IMR-90 (cell line): Measurements from ENCODE around the gene GLDC. TPM values are rescaled to one million over a fixed set of nuclear protein-coding genes. Genes with fewer than 3 reads are reported as not detected.

Experiments
- ATAC-seq: fragments of 200-7000 bp; cut with Tn5 transposase; 2 replicates; pipeline ENCODE4 v1.9.1; 2020; ENCODE audit warnings: low read depth, mild to moderate bottlenecking, moderate library complexity
- BruUV-seq: library from RNA; stranded (reverse); fragments of 400-500 nt; replicated peaks from 2 replicates; lab custom pipeline; 2021; lab: Mats Ljungman, UMichigan
- CTCF ChIA-PET: fragments of 300-600 bp; formaldehyde crosslinking; extraction: SDS; loops from one replicate; lab custom pipeline; 2021; ENCODE audit warnings: antibody characterized with exemption; lab: Yijun Ruan, JAX
- POLR2A ChIA-PET: fragments of 300-600 bp; sonication (Branson Sonifier 250); formaldehyde crosslinking; loops from one replicate; lab custom pipeline; 2022; ENCODE audit warnings: antibody characterized with exemption; ENCODE audit not compliant: unreplicated experiment; lab: Charles Lee
- DNase-seq: peaks from one replicate; pipeline ENCODE4 v3.0.0; 2013
- H2AFZ ChIP-seq: replicated peaks from 2 replicates; pipeline ENCODE3; 2013; ENCODE audit warnings: low read length, mild to moderate bottlenecking; ENCODE audit not compliant: poor library complexity
- H2AK5ac ChIP-seq: 2 replicates; pipeline ENCODE4 v1.6.1; 2013; ENCODE audit warnings: low read depth, low read length, inconsistent platforms
- H2AK9ac ChIP-seq: replicated peaks from 2 replicates; pipeline ENCODE3; 2013; ENCODE audit warnings: mild to moderate bottlenecking, low read depth, low read length, moderate library complexity; ENCODE audit not compliant: poor library complexity
- H2BK120ac ChIP-seq: 2 replicates; pipeline ENCODE4 v1.6.1; 2013; ENCODE audit warnings: low read depth, low read length, inconsistent platforms
- H2BK15ac ChIP-seq: 3 replicates; pipeline ENCODE4 v1.6.1; 2013; ENCODE audit warnings: low read depth, low read length, inconsistent platforms
- H2BK20ac ChIP-seq: 2 replicates; pipeline ENCODE4 v1.6.1; 2013; ENCODE audit warnings: low read depth, mild to moderate bottlenecking, inconsistent platforms, low read length, moderate library complexity
- H2BK5ac ChIP-seq: 2 replicates; pipeline ENCODE4 v1.6.1; 2013; ENCODE audit warnings: mild to moderate bottlenecking, low read depth, low read length, inconsistent platforms; ENCODE audit not compliant: poor library complexity, severe bottlenecking
- H3K14ac ChIP-seq: replicated peaks from 2 replicates; pipeline ENCODE4 v1.6.1; 2013; ENCODE audit warnings: low read depth, low read length, inconsistent platforms
- H3K18ac ChIP-seq: 2 replicates; pipeline ENCODE4 v1.6.1; 2013; ENCODE audit warnings: low read depth, low read length, control low read depth
- H3K23ac ChIP-seq: 2 replicates; pipeline ENCODE4 v1.6.1; 2013; ENCODE audit warnings: low read depth, low read length, inconsistent platforms
- H3K27ac ChIP-seq: 2 replicates; pipeline ENCODE4 v1.5.1; 2013; ENCODE audit warnings: mild to moderate bottlenecking, control low read depth, low read length; ENCODE audit not compliant: insufficient read depth
- H3K27me3 ChIP-seq: 2 replicates; pipeline ENCODE4 v1.6.1; 2013; ENCODE audit warnings: low read length; ENCODE audit not compliant: control insufficient read depth, insufficient read depth
- H3K36me3 ChIP-seq: 2 replicates; pipeline ENCODE4 v1.6.1; 2013; ENCODE audit warnings: low read length, mixed read lengths; ENCODE audit not compliant: control insufficient read depth, insufficient read depth
- H3K4ac ChIP-seq: 2 replicates; pipeline ENCODE4 v1.6.1; 2013; ENCODE audit warnings: low read depth, low read length, inconsistent platforms
- H3K4me1 ChIP-seq: 2 replicates; pipeline ENCODE4 v1.6.1; 2013; ENCODE audit warnings: low read length, mixed read lengths; ENCODE audit not compliant: control insufficient read depth, insufficient read depth
- H3K4me2 ChIP-seq: 2 replicates; pipeline ENCODE4 v1.6.1; 2013; ENCODE audit warnings: low read depth, mild to moderate bottlenecking, control low read depth, low read length, moderate library complexity
- H3K4me3 ChIP-seq: 2 replicates; pipeline ENCODE4 v1.5.1; 2013; ENCODE audit warnings: low read depth, mild to moderate bottlenecking, control low read depth, low read length, moderate library complexity; ENCODE audit not compliant: insufficient read depth
- H3K56ac ChIP-seq: 2 replicates; pipeline ENCODE4 v1.6.1; 2013; ENCODE audit warnings: low read length, inconsistent platforms; ENCODE audit not compliant: insufficient read depth; ENCODE audit errors: extremely low read depth
- H3K79me1 ChIP-seq, 2 experiments: 2 replicates each; pipeline ENCODE4 v1.6.1; 2013; ENCODE audit warnings: low read length in 2 of 2, inconsistent platforms in 1 of 2, low read depth in 1 of 2
- H3K9ac ChIP-seq: 2 replicates; pipeline ENCODE4 v1.6.1; 2013; ENCODE audit warnings: low read depth, low read length, control low read depth
- H3K9me1 ChIP-seq: 2 replicates; pipeline ENCODE4 v1.6.1; 2013; ENCODE audit warnings: low read length, inconsistent platforms; ENCODE audit not compliant: insufficient read depth
- H3K9me3 ChIP-seq: 2 replicates; pipeline ENCODE4 v1.6.1; 2013; ENCODE audit warnings: low read length; ENCODE audit not compliant: control insufficient read depth, insufficient read depth
- H4K20me1 ChIP-seq: 2 replicates; pipeline ENCODE4 v1.6.1; 2013; ENCODE audit warnings: low read length, inconsistent platforms; ENCODE audit not compliant: insufficient read depth
- H4K5ac ChIP-seq: 2 replicates; pipeline ENCODE4 v1.6.1; 2013; ENCODE audit warnings: mild to moderate bottlenecking, low read depth, low read length, control low read depth
- H4K8ac ChIP-seq, 2 experiments: 2 replicates each; pipeline ENCODE4 v1.6.1; 2013; ENCODE audit warnings: low read depth in 2 of 2, low read length in 2 of 2, control low read depth in 1 of 2, inconsistent platforms in 1 of 2
- H4K91ac ChIP-seq: 2 replicates; pipeline ENCODE4 v1.6.1; 2013; ENCODE audit warnings: low read depth, low read length, inconsistent platforms; ENCODE audit not compliant: insufficient read depth
- BHLHE40 ChIP-seq: fragments of 150-350 bp; IDR thresholded peaks from 2 replicates; pipeline ENCODE4 v1.6.1; 2016; ENCODE audit warnings: mild to moderate bottlenecking, low read depth, low read length
- CEBPB ChIP-seq: IDR thresholded peaks from 2 replicates; pipeline ENCODE4 v1.6.1; 2012; ENCODE audit warnings: low read depth, low read length, improper control_type of control experiment
- CHD1 ChIP-seq: IDR thresholded peaks from 2 replicates; pipeline ENCODE4 v1.6.1; 2012; ENCODE audit warnings: low read depth, low read length, improper control_type of control experiment
- FOS ChIP-seq: fragments of 150-350 bp; IDR thresholded peaks from 2 replicates; pipeline ENCODE4 v1.6.1; 2016; ENCODE audit warnings: low read depth, low read length
- MAFK ChIP-seq: IDR thresholded peaks from 2 replicates; pipeline ENCODE4 v1.6.1; 2012; ENCODE audit warnings: low read depth, low read length, improper control_type of control experiment
- MAZ ChIP-seq: IDR thresholded peaks from 2 replicates; pipeline ENCODE4 v1.6.1; 2012; ENCODE audit warnings: low read depth, mild to moderate bottlenecking, low read length, improper control_type of control experiment, moderate library complexity, borderline replicate concordance
- MXI1 ChIP-seq: IDR thresholded peaks from 2 replicates; pipeline ENCODE4 v1.6.1; 2012; ENCODE audit warnings: low read depth, mild to moderate bottlenecking, low read length, moderate library complexity, borderline replicate concordance
- NFE2L2 ChIP-seq: fragments of 150-350 bp; IDR thresholded peaks from 2 replicates; pipeline ENCODE4 v1.6.1; 2016; ENCODE audit warnings: low read depth, mild to moderate bottlenecking, low read length
- POLR2A ChIP-seq: IDR thresholded peaks from 2 replicates; pipeline ENCODE4 v1.6.1; 2012; ENCODE audit warnings: mild to moderate bottlenecking, low read depth, low read length
- RAD21 ChIP-seq: IDR thresholded peaks from 2 replicates; pipeline ENCODE4 v1.6.1; 2012; ENCODE audit warnings: low read length, improper control_type of control experiment
- RFX5 ChIP-seq: IDR thresholded peaks from 2 replicates; pipeline ENCODE4 v1.8.0; 2012; ENCODE audit warnings: low read depth, mild to moderate bottlenecking, low read length, moderate library complexity
- SMC3 ChIP-seq: fragments of 150-350 bp; IDR thresholded peaks from 2 replicates; pipeline ENCODE4 v1.6.1; 2016; ENCODE audit warnings: low read depth, mild to moderate bottlenecking, antibody characterized with exemption, low read length, moderate library complexity
- WGBS, 2 experiments: methylation state at CpG; one replicate each; pipeline versions ENCODE4 v1.1.5 to v1.1.7; 2013; ENCODE audit warnings: missing lambda C conversion rate in 2 of 2; ENCODE audit not compliant: insufficient read length in 1 of 2; ENCODE audit errors: extremely low coverage in 2 of 2; 5-methylcytosine and 5-hydroxymethylcytosine counted together
- dilution Hi-C: fragments of 300-500 bp; cut with HindIII; formaldehyde crosslinking; loops from one replicate; pipeline ENCODE4 v1.14.3; 2018; ENCODE audit warnings: low sequenced_read_pairs; ENCODE audit not compliant: unreplicated experiment
- in situ Hi-C: fragments of 300-500 bp; cut with MboI; formaldehyde crosslinking; loops from 3 replicates; pipeline ENCODE4 v1.14.3; 2019; ENCODE audit warnings: low sequenced_read_pairs, inconsistent platforms, mixed read lengths
- intact Hi-C: fragments of 100-400 bp; cut with micrococcal nuclease; formaldehyde crosslinking; loops from 2 replicates; pipeline ENCODE4 v1.10.0; 2022
- polyA plus RNA-seq, 3 experiments: library from polyadenylated mRNA; depleted of rRNA; stranded (reverse); fragments of >200 nt; gene quantifications; 2 replicates each; pipeline ENCODE4 v1.2.3, GENCODE V29; 2012; ENCODE audit warnings: low replicate concordance in 1 of 3
- total RNA-seq: library from RNA; depleted of rRNA; stranded (reverse); fragments of >200 nt; gene quantifications from 2 replicates; pipeline ENCODE4 v1.2.3, GENCODE V29; 2012
- TF ChIP-seq, protein P1 (sequence below): fragments of 150-350 bp; IDR thresholded peaks from 2 replicates; pipeline ENCODE4 v1.6.1; 2017; ENCODE audit warnings: mild to moderate bottlenecking, antibody characterized with exemption, low read length, low read depth
- TF ChIP-seq, protein P2 (sequence below): fragments of 150-350 bp; IDR thresholded peaks from 2 replicates; pipeline ENCODE4 v1.6.1; 2016; ENCODE audit warnings: low read depth, mild to moderate bottlenecking, low read length, moderate library complexity, borderline replicate concordance
- TF ChIP-seq, protein P3 (sequence below): conservative IDR thresholded peaks from 2 replicates; pipeline ENCODE4 v1.5.1; 2012; ENCODE audit warnings: mild to moderate bottlenecking, low read depth, low read length, improper control_type of control experiment

Gene GLDC
- total and polyA plus RNA-seq, 2 of the 4 experiments (the other 2 are of a cell fraction): 0.36 to 0.50 TPM

DNA sequence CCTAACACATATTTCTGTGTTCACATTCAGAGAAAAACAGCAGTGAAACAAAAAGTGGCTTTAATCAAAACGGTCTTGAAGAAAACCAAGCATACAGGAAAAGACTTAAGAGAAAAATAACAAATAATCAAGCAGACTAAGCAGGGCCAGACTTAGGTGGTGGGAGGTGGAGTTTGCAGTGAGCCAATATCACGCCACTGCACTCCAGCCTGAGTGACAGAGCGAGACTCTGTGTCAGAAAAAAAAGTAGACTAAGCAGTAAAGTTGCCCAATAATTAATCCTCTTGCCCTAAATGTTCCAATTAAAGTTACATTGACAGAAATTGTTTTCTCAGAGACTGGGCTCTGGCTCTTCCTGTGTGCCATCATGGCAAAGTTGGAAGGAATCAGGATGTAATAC, 26.6 kb upstream of the GLDC start:
- no peak overlapping the region for H4K8ac ChIP-seq
- CTCF ChIA-PET: interaction anchor here (1.6 kb wide), 1 partner anchor 87 kb away, joined by 5 read pairs; no protein-coding TSS in a partner anchor

More for the DNA sequence above, 26.6 kb upstream of the GLDC start:
- H3K9me3 ChIP-seq: no peaks in the 10 kb centered on the region
- H4K20me1 ChIP-seq: no peaks in the 10 kb centered on the region
- WGBS, 2 experiments: no CpG with 5 or more reads among the region's 3 CpGs
- no peaks in the 10 kb centered on the region for H3K36me3 ChIP-seq
- no peak overlapping the region for H3K4me2 ChIP-seq
- H2BK120ac ChIP-seq: no peak overlapping the region
- POLR2A ChIA-PET: no interaction called here
- ATAC-seq (no peak), DNase-seq (no peak)
- H3K18ac ChIP-seq: no peak overlapping the region
- peaks cover 2% of the 10 kb centered on the region for H3K27me3 ChIP-seq
- no peak overlapping the region for H3K27ac ChIP-seq
- no peak overlapping the region for H3K56ac ChIP-seq
- H2AFZ ChIP-seq: no peak overlapping the region
- no TSS peak for BruUV-seq
- H3K9ac ChIP-seq: no peak overlapping the region
- no peak overlapping the region for H2BK20ac ChIP-seq
- no peak overlapping the region for H4K5ac ChIP-seq
- no peak overlapping the region for H3K4me3 ChIP-seq
- H3K9me1 ChIP-seq: no peaks in the 10 kb centered on the region
- H2BK5ac ChIP-seq: no peak overlapping the region
- dilution Hi-C loops: no loop called here
- H3K79me1 ChIP-seq: no peaks in the 10 kb centered on the region
- intact Hi-C loops: no loop called here
- no peak overlapping the region for H2AK9ac ChIP-seq
- no peak overlapping the region for H3K23ac ChIP-seq
- H3K4ac ChIP-seq: no peak overlapping the region
- TF ChIP-seq CEBPB (no peak), RFX5 (no peak), FOS (no peak), POLR2A (no peak), NFE2L2 (no peak), MAZ (no peak), BHLHE40 (no peak), MXI1 (no peak), SMC3 (no peak), CHD1 (no peak), MAFK (no peak), RAD21 (no peak)
- TF ChIP-seq, protein P1, sequence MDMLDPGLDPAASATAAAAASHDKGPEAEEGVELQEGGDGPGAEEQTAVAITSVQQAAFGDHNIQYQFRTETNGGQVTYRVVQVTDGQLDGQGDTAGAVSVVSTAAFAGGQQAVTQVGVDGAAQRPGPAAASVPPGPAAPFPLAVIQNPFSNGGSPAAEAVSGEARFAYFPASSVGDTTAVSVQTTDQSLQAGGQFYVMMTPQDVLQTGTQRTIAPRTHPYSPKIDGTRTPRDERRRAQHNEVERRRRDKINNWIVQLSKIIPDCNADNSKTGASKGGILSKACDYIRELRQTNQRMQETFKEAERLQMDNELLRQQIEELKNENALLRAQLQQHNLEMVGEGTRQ: no peak
- TF ChIP-seq, protein P2, sequence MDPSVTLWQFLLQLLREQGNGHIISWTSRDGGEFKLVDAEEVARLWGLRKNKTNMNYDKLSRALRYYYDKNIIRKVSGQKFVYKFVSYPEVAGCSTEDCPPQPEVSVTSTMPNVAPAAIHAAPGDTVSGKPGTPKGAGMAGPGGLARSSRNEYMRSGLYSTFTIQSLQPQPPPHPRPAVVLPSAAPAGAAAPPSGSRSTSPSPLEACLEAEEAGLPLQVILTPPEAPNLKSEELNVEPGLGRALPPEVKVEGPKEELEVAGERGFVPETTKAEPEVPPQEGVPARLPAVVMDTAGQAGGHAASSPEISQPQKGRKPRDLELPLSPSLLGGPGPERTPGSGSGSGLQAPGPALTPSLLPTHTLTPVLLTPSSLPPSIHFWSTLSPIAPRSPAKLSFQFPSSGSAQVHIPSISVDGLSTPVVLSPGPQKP: no peak
- TF ChIP-seq, protein P3, sequence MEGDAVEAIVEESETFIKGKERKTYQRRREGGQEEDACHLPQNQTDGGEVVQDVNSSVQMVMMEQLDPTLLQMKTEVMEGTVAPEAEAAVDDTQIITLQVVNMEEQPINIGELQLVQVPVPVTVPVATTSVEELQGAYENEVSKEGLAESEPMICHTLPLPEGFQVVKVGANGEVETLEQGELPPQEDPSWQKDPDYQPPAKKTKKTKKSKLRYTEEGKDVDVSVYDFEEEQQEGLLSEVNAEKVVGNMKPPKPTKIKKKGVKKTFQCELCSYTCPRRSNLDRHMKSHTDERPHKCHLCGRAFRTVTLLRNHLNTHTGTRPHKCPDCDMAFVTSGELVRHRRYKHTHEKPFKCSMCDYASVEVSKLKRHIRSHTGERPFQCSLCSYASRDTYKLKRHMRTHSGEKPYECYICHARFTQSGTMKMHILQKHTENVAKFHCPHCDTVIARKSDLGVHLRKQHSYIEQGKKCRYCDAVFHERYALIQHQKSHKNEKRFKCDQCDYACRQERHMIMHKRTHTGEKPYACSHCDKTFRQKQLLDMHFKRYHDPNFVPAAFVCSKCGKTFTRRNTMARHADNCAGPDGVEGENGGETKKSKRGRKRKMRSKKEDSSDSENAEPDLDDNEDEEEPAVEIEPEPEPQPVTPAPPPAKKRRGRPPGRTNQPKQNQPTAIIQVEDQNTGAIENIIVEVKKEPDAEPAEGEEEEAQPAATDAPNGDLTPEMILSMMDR: no peak
- in situ Hi-C loops: loop anchor here (5.0 kb wide), 1 partner anchor 85 kb away; no protein-coding TSS in a partner anchor
- no peak overlapping the region for H2AK5ac ChIP-seq
- no peak overlapping the region for H4K91ac ChIP-seq
- H3K14ac ChIP-seq: no peak overlapping the region
- H3K4me1 ChIP-seq: no peaks in the 10 kb centered on the region
- H2BK15ac ChIP-seq: no peak overlapping the region
